GM21619 (cell line): ENCODE measurements around the gene BANP.
"Not testable (repeated sequence)": the region's sequence is repeated elsewhere in the genome, so short reads cannot be mapped to it uniquely, and the experiment has no call there.

Experiments used
- ATAC-seq: cut with Tn5 transposase; IDR thresholded peaks from one replicate; pipeline ENCODE4 v1.9.1; 2021; ENCODE audit not compliant: unreplicated experiment

BANP gene

DNA sequence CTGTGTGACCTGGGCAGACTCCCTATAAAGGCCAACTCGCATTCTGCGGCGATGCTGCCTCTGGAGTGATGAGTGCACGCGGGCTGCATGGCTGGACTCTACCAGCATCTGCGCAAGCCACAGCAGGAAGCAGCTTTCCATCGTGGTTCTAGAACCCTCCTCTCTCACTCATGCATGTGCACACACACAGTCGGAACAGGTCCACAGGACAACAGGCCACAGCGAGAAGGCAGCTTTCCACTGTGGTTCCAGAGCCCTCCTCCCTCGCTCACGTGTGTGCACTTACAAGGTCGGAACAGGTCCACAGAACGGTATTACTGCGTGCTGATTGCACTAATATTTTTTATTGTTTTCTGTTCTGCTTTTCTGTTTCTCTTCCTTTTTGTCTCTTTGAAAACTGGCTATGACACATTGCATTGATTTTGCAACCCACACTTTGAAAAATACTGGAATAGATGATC lies 92.9 kb downstream of the BANP start:
- ATAC-seq = peak; percentile 62

- not testable (repeated sequence) for ATAC-seq
Observed at GRCh38 chr16:88045361-88045760, 94.1 kb downstream of the BANP start.

GRCh38 chr16:88045820-88046303 lies 94.6 kb downstream of the BANP start:
- ATAC-seq = peak; percentile 61

GRCh38 chr16:88047462-88047861 lies 96.2 kb downstream of the BANP start:
- no peak for ATAC-seq

GRCh38 chr16:88048985-88049384 lies 97.8 kb downstream of the BANP start:
- ATAC-seq = no peak

DNA sequence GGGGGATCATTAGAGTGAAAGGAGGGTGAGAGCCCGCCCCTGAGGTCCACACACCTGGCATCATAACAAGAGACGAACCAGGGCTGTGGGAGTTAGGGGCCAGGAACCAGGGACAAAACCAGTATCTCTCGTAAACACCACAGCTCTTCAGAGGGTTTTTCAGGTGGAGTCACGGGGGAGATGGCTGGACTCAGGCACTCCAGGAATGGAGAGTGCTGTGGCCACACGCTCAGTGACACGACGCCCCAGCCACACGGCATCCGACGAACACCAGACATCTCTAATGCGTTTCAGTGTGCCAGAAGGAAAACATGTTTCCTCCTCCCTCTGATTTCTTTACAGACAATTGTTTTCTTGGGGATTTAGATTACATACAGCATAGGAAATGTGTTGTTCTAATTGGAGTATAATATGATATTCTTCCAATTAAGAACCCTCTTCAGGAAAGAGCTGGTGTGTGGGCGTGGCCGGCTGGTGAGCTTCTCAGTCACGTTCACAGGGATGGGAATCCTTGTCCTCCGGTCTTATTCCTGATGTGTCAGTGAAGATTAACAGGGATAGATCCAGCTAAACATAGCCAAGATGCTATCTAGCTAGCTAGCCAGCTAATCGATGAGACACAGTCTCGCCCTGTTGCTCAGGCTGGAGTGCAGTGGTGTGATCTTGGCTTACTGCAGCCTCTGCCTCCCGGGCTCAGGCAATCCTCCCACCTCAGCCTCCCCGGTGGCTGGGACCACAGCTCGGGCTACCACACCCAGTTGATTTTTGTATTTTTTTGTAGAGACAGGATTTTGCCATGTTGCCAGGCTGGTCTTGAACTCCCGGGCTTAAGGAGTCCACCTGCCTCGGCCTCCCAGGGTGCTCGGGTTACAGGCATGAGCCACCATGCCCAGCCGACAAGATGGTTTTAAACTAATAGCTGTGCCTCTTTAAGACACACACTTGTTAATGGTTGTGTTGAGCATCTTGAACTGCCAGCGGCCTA lies 98.6 kb downstream of the BANP start:
- no peak for ATAC-seq

- ATAC-seq = no peak
Observed at GRCh38 chr16:88050952-88051660, 99.9 kb downstream of the BANP start.

GRCh38 chr16:88052661-88053060 lies 101.4 kb downstream of the BANP start:
- no peak for ATAC-seq

GRCh38 chr16:88053479-88053878 lies 102.2 kb downstream of the BANP start:
- ATAC-seq = not testable (repeated sequence)

DNA sequence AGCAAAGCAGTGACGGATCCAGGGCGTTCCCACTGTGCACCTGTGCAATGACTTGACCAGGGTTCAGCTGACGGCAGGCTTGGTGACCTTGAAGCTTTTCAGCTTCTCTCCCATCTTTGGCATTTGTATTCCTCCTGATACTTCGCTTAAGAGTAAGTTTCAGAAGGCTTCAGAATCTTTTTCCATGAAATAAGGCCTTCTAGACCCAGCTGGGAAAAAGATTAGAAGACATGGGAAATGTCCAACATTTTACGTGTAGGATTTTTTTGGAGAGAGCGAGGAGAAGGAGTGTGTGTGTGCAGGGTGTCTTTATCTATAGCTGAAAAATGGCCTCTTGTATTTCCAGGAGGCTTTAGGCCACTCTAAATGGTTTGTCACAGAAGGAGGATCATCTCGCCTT lies 104.1 kb downstream of the BANP start:
- ATAC-seq = no peak

- no peak for ATAC-seq
Observed at GRCh38 chr16:88056212-88056611, 105.0 kb downstream of the BANP start.

DNA sequence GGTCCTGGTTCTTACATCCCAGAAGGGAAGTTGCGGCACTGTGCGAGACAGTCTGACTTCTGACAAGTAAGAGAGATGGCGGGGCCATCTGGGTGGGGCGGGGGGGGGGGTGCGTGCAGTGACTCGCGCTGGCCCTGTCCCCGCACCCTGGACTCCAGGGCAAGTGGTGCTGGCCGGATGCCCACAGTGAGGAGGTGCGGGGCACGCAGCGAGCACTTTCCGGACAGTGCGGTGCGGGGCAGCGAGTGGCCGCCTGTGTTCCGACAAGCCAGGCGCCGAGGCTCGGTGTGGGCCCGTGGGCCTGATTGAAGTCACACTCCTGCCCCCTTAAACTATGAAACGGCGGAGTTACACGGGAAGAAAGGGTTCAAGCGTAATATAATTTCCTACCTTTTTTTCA lies 106.4 kb downstream of the BANP start:
- ATAC-seq = no peak

GRCh38 chr16:88058136-88058535 lies 106.9 kb downstream of the BANP start:
- ATAC-seq = no peak

DNA sequence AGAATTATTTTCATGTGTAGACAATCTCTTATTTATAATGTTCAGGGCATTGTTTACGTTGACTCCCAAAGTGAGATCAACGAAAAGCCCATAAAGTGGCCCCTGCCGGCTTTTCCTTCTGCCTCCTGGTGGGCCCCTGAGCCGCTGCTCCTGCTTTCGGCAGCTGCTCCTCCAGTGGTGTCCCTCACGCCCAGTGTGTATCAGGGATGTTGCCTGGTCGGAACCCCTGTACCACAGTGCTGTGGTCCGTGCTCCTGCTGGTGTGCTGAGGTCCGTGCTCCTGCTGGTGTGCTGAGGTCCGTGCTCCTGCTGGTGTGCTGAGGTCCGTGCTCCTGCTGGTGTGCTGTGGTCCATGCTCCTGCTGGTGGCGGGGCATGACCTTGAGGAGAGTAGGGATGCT lies 107.6 kb downstream of the BANP start:
- no peak for ATAC-seq

DNA sequence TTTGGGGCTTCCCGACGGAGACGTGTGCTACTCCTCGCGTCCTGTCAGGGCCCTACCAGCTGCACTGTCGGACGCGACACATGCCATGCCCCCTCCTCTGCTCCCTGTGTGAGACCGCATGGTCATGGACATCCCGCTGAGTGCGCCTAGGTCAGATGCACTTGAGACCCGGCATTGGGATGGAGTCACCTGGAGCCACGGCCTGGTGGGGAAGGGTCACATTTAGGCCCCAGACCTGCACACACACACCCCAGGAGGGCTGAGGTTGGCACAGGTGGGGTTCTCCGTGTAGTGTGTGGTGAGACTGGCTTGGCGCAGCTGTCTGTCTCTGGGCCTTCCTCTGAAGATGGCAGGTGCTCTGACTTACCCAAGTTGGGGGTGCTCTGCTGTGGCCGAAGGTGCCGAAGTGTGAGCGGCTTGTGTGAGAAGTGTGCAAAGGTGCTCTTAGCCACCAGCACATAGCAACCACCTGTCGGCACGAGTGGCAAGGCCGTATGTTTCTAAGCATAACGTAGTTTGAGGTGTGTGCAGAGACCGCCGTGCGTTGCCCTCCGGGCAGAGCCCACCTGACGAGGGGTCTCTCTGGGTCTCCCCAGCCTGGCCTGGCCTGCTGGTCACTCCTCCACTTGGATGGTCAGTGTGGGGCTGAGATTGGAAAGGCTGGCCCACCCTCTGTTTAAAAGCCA lies 108.6 kb downstream of the BANP start:
- no peak for ATAC-seq

- no peak for ATAC-seq
Observed at GRCh38 chr16:88060524-88061219, 109.4 kb downstream of the BANP start.

DNA sequence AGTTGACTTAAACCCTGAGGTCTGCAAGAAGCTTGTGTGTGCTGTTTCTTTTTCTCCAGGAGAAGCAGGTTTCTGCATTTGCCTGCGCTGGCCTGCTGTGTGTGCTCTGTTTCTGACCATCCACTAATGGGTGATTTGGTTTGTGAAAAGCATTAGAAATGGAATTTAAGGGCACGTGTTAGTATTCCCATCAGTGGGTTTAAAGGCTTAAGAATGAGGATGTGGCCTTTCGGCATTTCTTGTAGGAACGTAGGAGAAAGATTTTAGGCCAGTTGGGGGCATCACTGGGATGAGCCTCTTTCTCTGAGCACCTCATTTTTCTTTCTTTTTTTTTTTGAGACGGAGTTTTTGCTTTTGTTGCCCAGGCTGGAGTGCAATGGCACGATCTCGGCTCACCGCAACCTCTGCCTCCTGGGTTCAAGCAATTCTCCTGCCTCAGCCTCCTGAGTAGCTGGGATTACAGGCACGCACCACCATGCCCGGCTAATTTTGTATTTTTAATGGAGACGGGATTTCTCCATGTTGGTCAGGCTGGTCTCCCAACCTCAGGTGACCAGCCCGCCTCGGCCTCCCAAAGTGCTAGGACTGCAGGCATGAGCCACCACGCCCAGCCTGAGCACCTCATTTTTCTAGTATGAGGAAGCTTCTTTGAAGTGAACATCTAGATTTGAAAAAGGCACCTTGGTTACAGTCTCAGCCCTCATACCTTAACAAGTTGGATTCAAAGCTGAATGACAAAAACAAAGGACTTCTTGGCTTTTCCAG lies 110.3 kb downstream of the BANP start:
- ATAC-seq = no peak

- no peak for ATAC-seq
Observed at GRCh38 chr16:88062341-88063210, 111.3 kb downstream of the BANP start.

DNA sequence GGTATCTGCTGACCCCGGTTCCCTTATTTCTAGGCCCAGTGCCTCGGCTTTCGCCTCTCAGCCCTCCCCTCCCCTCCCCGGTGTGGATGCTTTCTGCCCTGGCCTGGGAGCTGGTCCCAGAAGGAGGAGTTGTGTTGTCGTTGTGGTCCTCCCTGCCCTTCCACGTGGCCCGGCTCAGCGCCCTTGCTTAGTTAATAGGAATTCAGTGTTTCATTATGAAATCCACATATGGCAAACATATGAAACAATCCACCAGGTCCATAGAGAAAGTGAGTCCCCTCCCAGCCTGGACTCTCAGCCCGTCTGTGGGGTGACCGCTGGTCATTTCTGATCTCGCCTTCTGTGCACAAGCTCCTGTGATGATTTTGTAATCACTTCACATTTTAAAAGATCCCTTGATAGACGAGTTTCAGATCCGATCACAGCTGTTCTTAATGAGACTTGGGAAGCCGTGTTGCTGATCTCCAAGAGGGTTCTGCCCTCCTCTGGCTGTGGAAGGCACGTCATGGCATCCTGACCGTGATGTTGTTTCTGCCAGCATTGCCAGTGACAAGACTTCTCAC lies 112.1 kb downstream of the BANP start:
- ATAC-seq = no peak
